WTC11 (cell line): ENCODE measurements around the gene ST6GALNAC6. TPM values are rescaled to one million over a fixed set of nuclear protein-coding genes. Genes with fewer than 3 reads are reported as not detected.

ENCODE experiments used
- ATAC-seq: fragments of 200-7000 bp; cut with Tn5 transposase; 2 replicates; pipeline ENCODE4 v1.10.0; 2021; ENCODE audit warnings: mild to moderate bottlenecking, moderate library complexity
- CTCF ChIA-PET: fragments of 300-600 bp; sonication (Branson Sonifier 250); formaldehyde crosslinking; loops from one replicate; lab custom pipeline; 2021; ENCODE audit warnings: antibody characterized with exemption; lab: Charles Lee
- POLR2A ChIA-PET: fragments of 350-600 bp; sonication (Branson Sonifier 250); formaldehyde crosslinking; loops from one replicate; lab custom pipeline; 2021; ENCODE audit warnings: antibody characterized with exemption; lab: Charles Lee
- DNase-seq: peaks from one replicate; pipeline ENCODE4 v3.0.0; 2021; ENCODE audit warnings: low spot score
- H3K27ac Mint-ChIP-seq: 2 replicates; pipeline ENCODE4 v1.8.0; 2021; ENCODE audit warnings: mixed read lengths
- H3K27me3 Mint-ChIP-seq: 2 replicates; pipeline ENCODE4 v1.8.0; 2021; ENCODE audit warnings: low read depth, mild to moderate bottlenecking, moderate library complexity, mixed read lengths
- H3K36me3 Mint-ChIP-seq: 2 replicates; pipeline ENCODE4 v1.8.0; 2021; ENCODE audit warnings: mixed read lengths
- H3K4me1 Mint-ChIP-seq: 2 replicates; pipeline ENCODE4 v1.8.0; 2022; ENCODE audit warnings: mixed read lengths
- H3K4me3 Mint-ChIP-seq: 2 replicates; pipeline ENCODE4 v1.8.0; 2021; ENCODE audit warnings: mild to moderate bottlenecking, moderate library complexity, mixed read lengths
- H3K9me3 Mint-ChIP-seq: 2 replicates; pipeline ENCODE4 v1.8.0; 2021; ENCODE audit warnings: mixed read lengths
- CREB1 ChIP-seq: sonication (generic); formaldehyde crosslinking; IDR thresholded peaks from 2 replicates; pipeline ENCODE4 v1.8.0; 2023; ENCODE audit warnings: mild to moderate bottlenecking, missing genetic modification reagents
- E2F1 ChIP-seq: sonication (generic); formaldehyde crosslinking; IDR thresholded peaks from 2 replicates; pipeline ENCODE4 v1.8.0; 2022; ENCODE audit warnings: mild to moderate bottlenecking, missing genetic modification reagents
- E2F5 ChIP-seq: sonication (generic); formaldehyde crosslinking; IDR thresholded peaks from 2 replicates; pipeline ENCODE4 v1.8.1; 2022; ENCODE audit warnings: mild to moderate bottlenecking, moderate library complexity, missing genetic modification reagents
- ELF4 ChIP-seq: sonication (generic); formaldehyde crosslinking; IDR thresholded peaks from 2 replicates; pipeline ENCODE4 v1.8.1; 2022; ENCODE audit warnings: low read depth, mild to moderate bottlenecking, moderate library complexity, missing genetic modification reagents
- ERG ChIP-seq: fragments of 250-450 bp; sonication (Bioruptor Pico); IDR thresholded peaks from 2 replicates; pipeline ENCODE4 v1.8.0; 2021; ENCODE audit warnings: mild to moderate bottlenecking
- FOXP1 ChIP-seq: sonication (generic); formaldehyde crosslinking; IDR thresholded peaks from 2 replicates; pipeline ENCODE4 v1.8.0; 2022; ENCODE audit warnings: missing genetic modification reagents, mild to moderate bottlenecking, moderate library complexity, borderline replicate concordance
- GABPB1 ChIP-seq: sonication (generic); formaldehyde crosslinking; IDR thresholded peaks from 2 replicates; pipeline ENCODE4 v1.8.1; 2023; ENCODE audit warnings: mild to moderate bottlenecking, missing genetic modification reagents
- GRHL2 ChIP-seq: fragments of 250-450 bp; sonication (Bioruptor Pico); IDR thresholded peaks from 2 replicates; pipeline ENCODE4 v1.8.0; 2022; ENCODE audit warnings: mild to moderate bottlenecking, moderate library complexity; ENCODE audit not compliant: insufficient replicate concordance, severe bottlenecking
- GTF2I ChIP-seq: fragments of 250-450 bp; sonication (Bioruptor Pico); conservative IDR thresholded peaks from 2 replicates; pipeline ENCODE4 v1.4.0; 2021; ENCODE audit warnings: mild to moderate bottlenecking
- HMGA2 ChIP-seq: fragments of 250-450 bp; sonication (Bioruptor Pico); IDR thresholded peaks from 2 replicates; pipeline ENCODE4 v1.4.0; 2021; ENCODE audit warnings: mild to moderate bottlenecking, moderate library complexity
- IRF2 ChIP-seq: sonication (generic); formaldehyde crosslinking; IDR thresholded peaks from 2 replicates; pipeline ENCODE4 v1.8.0; 2022; ENCODE audit warnings: low read depth, missing genetic modification reagents, borderline replicate concordance
- JAZF1 ChIP-seq: fragments of 250-450 bp; sonication (Bioruptor Pico); IDR thresholded peaks from 2 replicates; pipeline ENCODE4 v1.9.0; 2021; ENCODE audit warnings: moderate library complexity, mild to moderate bottlenecking, inconsistent platforms
- KAT7 ChIP-seq: sonication (generic); formaldehyde crosslinking; IDR thresholded peaks from 2 replicates; pipeline ENCODE4 v1.8.1; 2023; ENCODE audit warnings: missing genetic modification reagents, mild to moderate bottlenecking, borderline replicate concordance
- MLX ChIP-seq: sonication (generic); formaldehyde crosslinking; IDR thresholded peaks from 2 replicates; pipeline ENCODE4 v1.8.1; 2023; ENCODE audit warnings: mild to moderate bottlenecking, missing genetic modification reagents, moderate library complexity
- MXD4 ChIP-seq: fragments of 250-450 bp; sonication (Bioruptor Pico); IDR thresholded peaks from 2 replicates; pipeline ENCODE4 v1.8.0; 2021; ENCODE audit warnings: mild to moderate bottlenecking, moderate library complexity, borderline replicate concordance
- NR3C1 ChIP-seq: sonication (generic); formaldehyde crosslinking; conservative IDR thresholded peaks from 2 replicates; pipeline ENCODE4 v1.8.1; 2023; ENCODE audit warnings: low read depth, mild to moderate bottlenecking, missing genetic modification reagents
- PRRX2 ChIP-seq: fragments of 250-450 bp; sonication (Bioruptor Pico); IDR thresholded peaks from 2 replicates; pipeline ENCODE4 v1.8.0; 2021; ENCODE audit warnings: mild to moderate bottlenecking
- SMAD3 ChIP-seq: sonication (generic); formaldehyde crosslinking; IDR thresholded peaks from 2 replicates; pipeline ENCODE4 v1.8.0; 2022; ENCODE audit warnings: missing genetic modification reagents, mild to moderate bottlenecking, borderline replicate concordance
- SMAD4 ChIP-seq: sonication (generic); formaldehyde crosslinking; IDR thresholded peaks from 2 replicates; pipeline ENCODE4 v1.8.0; 2022; ENCODE audit warnings: mild to moderate bottlenecking, missing genetic modification reagents
- ZBTB21 ChIP-seq: sonication (generic); formaldehyde crosslinking; IDR thresholded peaks from 2 replicates; pipeline ENCODE4 v1.8.1; 2023; ENCODE audit warnings: mild to moderate bottlenecking, missing genetic modification reagents, borderline replicate concordance
- ZNF263 ChIP-seq: sonication (generic); formaldehyde crosslinking; IDR thresholded peaks from 2 replicates; pipeline ENCODE4 v1.8.1; 2022; ENCODE audit warnings: low read depth, mild to moderate bottlenecking, moderate library complexity, missing genetic modification reagents
- ZNF281 ChIP-seq: sonication (generic); formaldehyde crosslinking; IDR thresholded peaks from 2 replicates; pipeline ENCODE4 v1.8.0; 2023; ENCODE audit warnings: mild to moderate bottlenecking, missing genetic modification reagents
- ZNF396 ChIP-seq: fragments of 250-450 bp; sonication (Bioruptor Pico); IDR thresholded peaks from 2 replicates; pipeline ENCODE4 v1.8.0; 2021; ENCODE audit warnings: mild to moderate bottlenecking, moderate library complexity, borderline replicate concordance
- ZNF512 ChIP-seq: sonication (generic); formaldehyde crosslinking; IDR thresholded peaks from 2 replicates; pipeline ENCODE4 v1.8.1; 2022; ENCODE audit warnings: missing genetic modification reagents, borderline replicate concordance
- ZNF671 ChIP-seq: fragments of 250-450 bp; sonication (Bioruptor Pico); IDR thresholded peaks from 2 replicates; pipeline ENCODE4 v1.8.0; 2021; ENCODE audit warnings: mild to moderate bottlenecking
- total RNA-seq: library from RNA; stranded (reverse); gene quantifications from 3 replicates; pipeline ENCODE4 v1.2.3, GENCODE V29; 2021

The ST6GALNAC6 gene
- total RNA-seq, 1 experiment from 2014 or later = 47.5 TPM

- H3K9me3 Mint-ChIP-seq = no peaks in the 10 kb centered on the region
- no peaks in the 10 kb centered on the region; the same call in 1 of the 2 replicates for H3K27me3 Mint-ChIP-seq
- peak overlapping the region; percentile 85 for H3K27ac Mint-ChIP-seq
- DNase-seq (peak; percentile 42), ATAC-seq (peak; percentile 65)
- POLR2A ChIA-PET = interaction anchor here (0.5 kb wide), 1 partner anchor 209 kb away, joined by 3 read pairs; no protein-coding TSS in a partner anchor
- CTCF ChIA-PET = interaction anchor here (0.6 to 1.7 kb wide), 7 partner anchors 13 to 213 kb away, joined by 3 to 9 read pairs (median 4); partner anchors contain the start of gene TOR2A
- TF ChIP-seq KAT7 (CRISPR knock-in tag) (no peak), JAZF1 (CRISPR knock-in tag) (no peak), MXD4 (CRISPR knock-in tag) (no peak), ZNF671 (CRISPR knock-in tag) (no peak), MLX (no peak), ZNF512 (CRISPR knock-in tag) (no peak), ERG (CRISPR knock-in tag) (no peak), GRHL2 (CRISPR knock-in tag) (no peak), ELF4 (CRISPR knock-in tag) (no peak), FOXP1 (no peak), E2F1 (CRISPR knock-in tag) (no peak), ZNF263 (CRISPR knock-in tag) (no peak), ZNF396 (CRISPR knock-in tag) (no peak), CREB1 (no peak), IRF2 (CRISPR knock-in tag) (no peak), NR3C1 (CRISPR knock-in tag) (no peak), PRRX2 (CRISPR knock-in tag) (no peak), HMGA2 (CRISPR knock-in tag) (no peak)
- peaks cover 35% of the 10 kb centered on the region for H3K4me1 Mint-ChIP-seq
- no peaks in the 10 kb centered on the region for H3K36me3 Mint-ChIP-seq
- no peak overlapping the region for H3K4me3 Mint-ChIP-seq
Measured at GRCh38 chr9:127904561-127905003, 5.2 kb upstream of the ST6GALNAC6 start.

- peak; percentile 83 for DNase-seq
- Mint-ChIP-seq H3K27me3 (no peaks in the 10 kb centered on the region; the same call in 1 of the 2 replicates), H3K36me3 (no peaks in the 10 kb centered on the region), H3K9me3 (no peaks in the 10 kb centered on the region), H3K4me3 (no peak overlapping the region), H3K4me1 (peaks cover 35% of the 10 kb centered on the region), H3K27ac (peak overlapping the region; percentile 85)
- ATAC-seq = peak; percentile 58
- POLR2A ChIA-PET = interaction anchor here (0.6 to 1.0 kb wide), 2 partner anchors 14 to 111 kb away, joined by 3 read pairs; no protein-coding TSS in a partner anchor
- CTCF ChIA-PET = interaction anchor here (0.5 to 1.7 kb wide), 11 partner anchors 13 to 221 kb away, joined by 3 to 9 read pairs (median 4); partner anchors contain the start of genes ST6GALNAC4 and TOR2A
- TF ChIP-seq E2F5 (CRISPR knock-in tag) = no peak
- TF ChIP-seq SMAD4 (CRISPR knock-in tag) = no peak
- TF ChIP-seq MXD4 (CRISPR knock-in tag) = no peak
- no peak for TF ChIP-seq GTF2I
- TF ChIP-seq ZBTB21 (CRISPR knock-in tag) = no peak
- peak; percentile 28; the same call in 1 of the 2 replicates for TF ChIP-seq GABPB1 (CRISPR knock-in tag)
- TF ChIP-seq FOXP1 = peak; percentile 28; the same call in 1 of the 2 replicates
- TF ChIP-seq NR3C1 (CRISPR knock-in tag) = no peak
- peak; percentile 90 for TF ChIP-seq ZNF281 (CRISPR knock-in tag)
- TF ChIP-seq SMAD3 (CRISPR knock-in tag) = 0 out of 2 replicates have a peak, but pooled peaks have one; percentile 12
Measured at GRCh38 chr9:127903557-127904475, 4.4 kb upstream of the ST6GALNAC6 start.
